ENCODE measurements around the gene PANX1.

Gene PANX1

GRCh38 chr11:94142308-94143281 is 14.0 kb downstream of the PANX1 start:
- no peak for DNase-seq (ENCODE audit: insufficient read length)
- no peak for TF ChIP-seq POLR2AphosphoS5 (IDR thresholded peaks at IDR 0.05; ENCODE audit: low read depth, low read length)
- TF ChIP-seq TAF1 (IDR thresholded peaks at IDR 0.05; ENCODE audit: borderline replicate concordance, low read depth, low read length) = no peak
- no peak for TF ChIP-seq POLR2A (IDR thresholded peaks at IDR 0.05; ENCODE audit: low read depth, low read length)
- FAIRE-seq = no peak

- DNase-seq (ENCODE audit: insufficient read length) = no peak
- TF ChIP-seq POLR2A (IDR thresholded peaks at IDR 0.05; ENCODE audit: low read depth, low read length) (no peak), TAF1 (IDR thresholded peaks at IDR 0.05; ENCODE audit: borderline replicate concordance, low read depth, low read length) (no peak), POLR2AphosphoS5 (IDR thresholded peaks at IDR 0.05; ENCODE audit: low read depth, low read length) (no peak)
- no peak for FAIRE-seq
Observed at GRCh38 chr11:94144216-94144615, 15.6 kb downstream of the PANX1 start.

- no peak for FAIRE-seq
- TF ChIP-seq POLR2A (IDR thresholded peaks at IDR 0.05; ENCODE audit: low read depth, low read length) (no peak), TAF1 (IDR thresholded peaks at IDR 0.05; ENCODE audit: borderline replicate concordance, low read depth, low read length) (no peak), POLR2AphosphoS5 (IDR thresholded peaks at IDR 0.05; ENCODE audit: low read depth, low read length) (no peak)
- no peak for DNase-seq (ENCODE audit: insufficient read length)
Observed at GRCh38 chr11:94144664-94145063, 16.0 kb downstream of the PANX1 start.

- no peak for DNase-seq (ENCODE audit: insufficient read length)
- TF ChIP-seq TAF1 (IDR thresholded peaks at IDR 0.05; ENCODE audit: borderline replicate concordance, low read depth, low read length) (no peak), POLR2A (IDR thresholded peaks at IDR 0.05; ENCODE audit: low read depth, low read length) (no peak), POLR2AphosphoS5 (IDR thresholded peaks at IDR 0.05; ENCODE audit: low read depth, low read length) (no peak)
- FAIRE-seq = no peak
Observed at GRCh38 chr11:94145431-94145830, 16.8 kb downstream of the PANX1 start.

- DNase-seq (ENCODE audit: insufficient read length) = no peak
- no peak for FAIRE-seq
- TF ChIP-seq POLR2A (IDR thresholded peaks at IDR 0.05; ENCODE audit: low read depth, low read length) = no peak
- TF ChIP-seq POLR2AphosphoS5 (IDR thresholded peaks at IDR 0.05; ENCODE audit: low read depth, low read length) = no peak
- TF ChIP-seq TAF1 (IDR thresholded peaks at IDR 0.05; ENCODE audit: borderline replicate concordance, low read depth, low read length) = no peak
Observed at GRCh38 chr11:94145916-94146315, 17.3 kb downstream of the PANX1 start.

- FAIRE-seq = no peak
- TF ChIP-seq TAF1 (IDR thresholded peaks at IDR 0.05; ENCODE audit: borderline replicate concordance, low read depth, low read length) (no peak), POLR2AphosphoS5 (IDR thresholded peaks at IDR 0.05; ENCODE audit: low read depth, low read length) (no peak), POLR2A (IDR thresholded peaks at IDR 0.05; ENCODE audit: low read depth, low read length) (no peak)
- no peak for DNase-seq (ENCODE audit: insufficient read length)
Observed at GRCh38 chr11:94147433-94147845, 18.8 kb downstream of the PANX1 start.

GRCh38 chr11:94148189-94148588 is 19.5 kb downstream of the PANX1 start:
- FAIRE-seq (no peak), DNase-seq (ENCODE audit: insufficient read length) (no peak)
- no peak for TF ChIP-seq POLR2A (IDR thresholded peaks at IDR 0.05; ENCODE audit: low read depth, low read length)
- TF ChIP-seq POLR2AphosphoS5 (IDR thresholded peaks at IDR 0.05; ENCODE audit: low read depth, low read length) = no peak

GRCh38 chr11:94149431-94150017 is 20.9 kb downstream of the PANX1 start:
- DNase-seq (ENCODE audit: insufficient read length) (no peak), FAIRE-seq (no peak)
- TF ChIP-seq TAF1 (IDR thresholded peaks at IDR 0.05; ENCODE audit: borderline replicate concordance, low read depth, low read length) (no peak), POLR2AphosphoS5 (IDR thresholded peaks at IDR 0.05; ENCODE audit: low read depth, low read length) (no peak), POLR2A (IDR thresholded peaks at IDR 0.05; ENCODE audit: low read depth, low read length) (no peak)

GRCh38 chr11:94150056-94150455 is 21.4 kb downstream of the PANX1 start:
- DNase-seq (ENCODE audit: insufficient read length) = no peak
- FAIRE-seq = no peak
- TF ChIP-seq POLR2AphosphoS5 (IDR thresholded peaks at IDR 0.05; ENCODE audit: low read depth, low read length) = no peak
- TF ChIP-seq TAF1 (IDR thresholded peaks at IDR 0.05; ENCODE audit: borderline replicate concordance, low read depth, low read length) = no peak
- no peak for TF ChIP-seq POLR2A (IDR thresholded peaks at IDR 0.05; ENCODE audit: low read depth, low read length)

- DNase-seq (ENCODE audit: insufficient read length) = no peak
- TF ChIP-seq POLR2AphosphoS5 (IDR thresholded peaks at IDR 0.05; ENCODE audit: low read depth, low read length) = no peak
- TF ChIP-seq TAF1 (IDR thresholded peaks at IDR 0.05; ENCODE audit: borderline replicate concordance, low read depth, low read length) = no peak
- TF ChIP-seq POLR2A (IDR thresholded peaks at IDR 0.05; ENCODE audit: low read depth, low read length) = no peak
- FAIRE-seq = no peak
Observed at GRCh38 chr11:94150704-94151685, 22.4 kb downstream of the PANX1 start.
